Measurements from ENCODE around the gene AKT3. TPM values are rescaled to one million over a fixed set of nuclear protein-coding genes. Genes with fewer than 3 reads are reported as not detected.

Gene AKT3
- total and polyA plus RNA-seq, 2 experiments from 2014 or later, result 3.5 to 13.0 TPM

DNA sequence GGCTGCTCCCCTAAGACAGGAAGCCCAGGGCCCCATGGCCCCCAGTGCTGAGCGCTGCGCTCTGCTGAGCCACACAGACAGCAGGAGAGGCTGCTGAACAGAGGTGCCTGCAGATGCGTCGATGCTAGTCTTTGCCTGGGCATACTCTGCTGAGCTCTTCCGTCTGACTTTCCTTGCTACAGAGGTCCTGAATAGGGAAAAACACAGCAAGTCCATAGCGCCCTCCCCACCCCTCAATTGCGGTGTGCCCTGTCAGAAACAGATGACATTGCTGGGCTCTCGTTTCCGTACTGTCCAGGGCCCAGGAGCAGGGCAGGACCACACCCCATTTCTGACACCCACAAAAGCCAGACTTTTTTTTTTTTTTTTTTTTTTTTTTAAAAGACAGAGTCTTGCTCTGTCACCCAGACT, 341.7 kb downstream of the AKT3 start:
- H3K36me3 ChIP-seq (replicated peaks; ENCODE audit: insufficient read depth, low read depth), result no peaks in the 10 kb centered on the region
- no peak overlapping the region for H3K4me3 ChIP-seq
- no peaks in the 10 kb centered on the region for H3K79me2 ChIP-seq
- H4K20me1 ChIP-seq (ENCODE audit: insufficient read depth, poor library complexity, severe bottlenecking), result no peaks in the 10 kb centered on the region
- H3K4me2 ChIP-seq, result no peak overlapping the region
- H3K9me3 ChIP-seq (ENCODE audit: low read depth), result no peaks in the 10 kb centered on the region
- H2AFZ ChIP-seq, result no peak overlapping the region
- 90% methylated on average over 9 of the region's 9 CpGs for WGBS (ENCODE audit: low lambda C conversion rate, missing lambda C conversion rate)
- no peaks in the 10 kb centered on the region for H3K4me1 ChIP-seq (ENCODE audit: insufficient read depth)
- no peak for DNase-seq (ENCODE audit: low spot score)
- H3K27ac ChIP-seq, result no peak overlapping the region
- no peaks in the 10 kb centered on the region for H3K27me3 ChIP-seq
- H3K9me2 ChIP-seq (replicated peaks; ENCODE audit: insufficient read depth), result no peaks in the 10 kb centered on the region
- TF ChIP-seq, protein P1, sequence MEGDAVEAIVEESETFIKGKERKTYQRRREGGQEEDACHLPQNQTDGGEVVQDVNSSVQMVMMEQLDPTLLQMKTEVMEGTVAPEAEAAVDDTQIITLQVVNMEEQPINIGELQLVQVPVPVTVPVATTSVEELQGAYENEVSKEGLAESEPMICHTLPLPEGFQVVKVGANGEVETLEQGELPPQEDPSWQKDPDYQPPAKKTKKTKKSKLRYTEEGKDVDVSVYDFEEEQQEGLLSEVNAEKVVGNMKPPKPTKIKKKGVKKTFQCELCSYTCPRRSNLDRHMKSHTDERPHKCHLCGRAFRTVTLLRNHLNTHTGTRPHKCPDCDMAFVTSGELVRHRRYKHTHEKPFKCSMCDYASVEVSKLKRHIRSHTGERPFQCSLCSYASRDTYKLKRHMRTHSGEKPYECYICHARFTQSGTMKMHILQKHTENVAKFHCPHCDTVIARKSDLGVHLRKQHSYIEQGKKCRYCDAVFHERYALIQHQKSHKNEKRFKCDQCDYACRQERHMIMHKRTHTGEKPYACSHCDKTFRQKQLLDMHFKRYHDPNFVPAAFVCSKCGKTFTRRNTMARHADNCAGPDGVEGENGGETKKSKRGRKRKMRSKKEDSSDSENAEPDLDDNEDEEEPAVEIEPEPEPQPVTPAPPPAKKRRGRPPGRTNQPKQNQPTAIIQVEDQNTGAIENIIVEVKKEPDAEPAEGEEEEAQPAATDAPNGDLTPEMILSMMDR (IDR thresholded peaks at IDR 0.05; ENCODE audit: poor library complexity), result no peak
- no peak for TF ChIP-seq EZH2 (IDR thresholded peaks at IDR 0.05; ENCODE audit: borderline replicate concordance)
- TF ChIP-seq EZH2phosphoT487 (IDR thresholded peaks at IDR 0.05; ENCODE audit: low read depth, severe bottlenecking, unreplicated experiment), result no peak

DNA sequence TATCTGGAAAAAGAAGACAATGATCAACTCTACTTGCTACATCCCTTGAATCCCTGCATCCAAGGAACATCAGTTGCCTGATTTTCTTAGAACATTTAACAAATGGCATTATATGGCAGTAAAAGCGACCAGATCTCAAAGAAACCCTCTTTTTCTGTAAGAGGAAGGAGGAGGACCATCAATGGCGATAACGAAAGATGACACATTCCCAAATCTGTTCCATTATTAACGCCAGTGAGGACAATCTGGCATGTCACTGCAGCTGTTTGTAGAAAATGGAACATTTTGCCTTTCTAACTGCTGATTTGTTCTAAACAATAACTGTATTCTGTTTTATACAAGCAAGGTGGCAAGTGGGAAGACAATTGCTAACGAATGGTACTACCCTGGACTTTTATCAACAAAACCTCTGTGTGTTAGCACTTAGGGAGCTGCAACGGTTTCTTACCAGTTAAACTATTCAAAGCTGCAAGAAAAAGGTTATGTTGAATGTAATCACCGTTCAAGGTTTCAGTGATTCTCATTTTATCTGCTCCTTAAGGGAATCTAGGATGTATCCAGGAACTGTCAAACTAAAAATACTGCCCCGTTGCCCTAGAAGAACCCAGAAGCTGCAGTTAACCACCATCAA, 342.3 kb downstream of the AKT3 start:
- H3K27me3 ChIP-seq, result no peaks in the 10 kb centered on the region
- H2AFZ ChIP-seq, result no peak overlapping the region
- H3K4me2 ChIP-seq, result no peak overlapping the region
- TF ChIP-seq, protein P1 (IDR thresholded peaks at IDR 0.05; ENCODE audit: poor library complexity), result no peak
- TF ChIP-seq EZH2phosphoT487 (IDR thresholded peaks at IDR 0.05; ENCODE audit: low read depth, severe bottlenecking, unreplicated experiment) (no peak), EZH2 (IDR thresholded peaks at IDR 0.05; ENCODE audit: borderline replicate concordance) (no peak)
- H3K27ac ChIP-seq, result no peak overlapping the region
- DNase-seq (ENCODE audit: low spot score), result no peak
- H3K36me3 ChIP-seq (replicated peaks; ENCODE audit: insufficient read depth, low read depth), result no peaks in the 10 kb centered on the region
- H3K4me1 ChIP-seq (ENCODE audit: insufficient read depth), result no peaks in the 10 kb centered on the region
- H3K9me3 ChIP-seq (ENCODE audit: low read depth), result no peaks in the 10 kb centered on the region
- no peaks in the 10 kb centered on the region for H3K79me2 ChIP-seq
- H3K4me3 ChIP-seq, result no peak overlapping the region
- H3K9me2 ChIP-seq (replicated peaks; ENCODE audit: insufficient read depth), result no peaks in the 10 kb centered on the region
- WGBS (ENCODE audit: low lambda C conversion rate, missing lambda C conversion rate), result 90% methylated on average over 8 of the region's 8 CpGs
- no peaks in the 10 kb centered on the region for H4K20me1 ChIP-seq (ENCODE audit: insufficient read depth, poor library complexity, severe bottlenecking)

DNA sequence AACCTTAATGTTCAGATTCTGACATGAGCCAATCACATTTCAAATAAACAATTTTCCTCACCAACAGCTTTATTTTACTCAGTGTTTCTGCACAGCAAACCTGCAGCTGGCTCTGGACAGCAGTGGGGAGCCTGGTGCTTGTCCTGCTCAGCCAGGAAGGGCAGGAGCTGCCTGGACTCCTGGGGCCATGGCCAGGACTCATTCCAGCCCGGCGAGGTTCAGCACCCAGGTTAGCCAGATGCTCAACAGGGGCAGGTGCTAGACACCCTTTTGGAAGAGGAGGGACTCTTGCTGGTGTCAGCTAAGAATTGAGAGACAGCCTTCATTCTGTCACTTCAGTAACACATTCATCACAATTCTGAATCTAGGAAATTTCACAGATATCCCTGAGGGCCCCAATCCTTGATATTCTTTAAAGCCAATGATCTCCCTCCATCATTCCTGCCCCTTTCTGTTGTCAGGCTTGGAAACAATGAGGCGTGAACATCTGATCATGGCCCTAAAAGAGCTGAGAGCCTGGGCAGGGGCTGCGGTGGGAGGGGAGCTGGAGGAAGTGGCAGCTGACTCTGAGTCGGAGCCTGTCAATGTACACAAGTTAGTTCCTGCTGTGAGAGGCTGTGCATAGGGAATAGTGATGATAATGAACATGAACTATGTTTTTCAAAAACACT, 342.9 kb downstream of the AKT3 start:
- Histone ChIP-seq H4K20me1 (ENCODE audit: insufficient read depth, poor library complexity, severe bottlenecking) (no peaks in the 10 kb centered on the region), H3K36me3 (replicated peaks; ENCODE audit: insufficient read depth, low read depth) (no peaks in the 10 kb centered on the region), H3K27ac (no peak overlapping the region), H3K4me1 (ENCODE audit: insufficient read depth) (no peaks in the 10 kb centered on the region), H3K79me2 (no peaks in the 10 kb centered on the region), H3K27me3 (no peaks in the 10 kb centered on the region), H3K9me2 (replicated peaks; ENCODE audit: insufficient read depth) (no peaks in the 10 kb centered on the region), H3K4me2 (no peak overlapping the region), H2AFZ (no peak overlapping the region), H3K9me3 (ENCODE audit: low read depth) (no peaks in the 10 kb centered on the region), H3K4me3 (no peak overlapping the region)
- WGBS (ENCODE audit: low lambda C conversion rate, missing lambda C conversion rate), result 78% methylated on average over 5 of the region's 5 CpGs
- no peak for TF ChIP-seq EZH2 (IDR thresholded peaks at IDR 0.05; ENCODE audit: borderline replicate concordance)
- TF ChIP-seq, protein P1 (IDR thresholded peaks at IDR 0.05; ENCODE audit: poor library complexity), result no peak
- no peak for TF ChIP-seq EZH2phosphoT487 (IDR thresholded peaks at IDR 0.05; ENCODE audit: low read depth, severe bottlenecking, unreplicated experiment)
- no peak for DNase-seq (ENCODE audit: low spot score)
